ENCODE measurements around the gene INTS1.

Gene INTS1

DNA sequence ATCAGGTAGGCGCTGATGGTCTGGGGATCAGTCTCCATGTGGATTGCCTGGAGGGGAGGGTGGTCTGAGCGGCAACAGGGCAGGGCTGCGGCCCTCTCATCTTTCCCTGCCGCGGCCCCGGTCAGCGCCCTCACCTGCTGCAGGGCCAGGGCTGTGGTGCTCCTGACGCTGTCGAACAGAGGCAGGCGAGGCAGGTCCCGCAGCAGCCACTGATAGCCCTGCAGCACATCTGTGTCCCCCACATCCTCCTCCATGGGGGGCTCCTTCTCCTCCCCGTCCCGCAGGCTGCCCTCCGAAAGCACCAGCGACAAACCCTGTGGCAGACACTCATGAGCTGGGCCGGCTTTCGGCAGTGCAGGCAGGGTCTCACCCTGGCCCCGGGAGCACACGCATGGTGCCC is 19.0 kb downstream of the INTS1 start:
- no peak for DNase-seq (ENCODE audit: low spot score)

DNA sequence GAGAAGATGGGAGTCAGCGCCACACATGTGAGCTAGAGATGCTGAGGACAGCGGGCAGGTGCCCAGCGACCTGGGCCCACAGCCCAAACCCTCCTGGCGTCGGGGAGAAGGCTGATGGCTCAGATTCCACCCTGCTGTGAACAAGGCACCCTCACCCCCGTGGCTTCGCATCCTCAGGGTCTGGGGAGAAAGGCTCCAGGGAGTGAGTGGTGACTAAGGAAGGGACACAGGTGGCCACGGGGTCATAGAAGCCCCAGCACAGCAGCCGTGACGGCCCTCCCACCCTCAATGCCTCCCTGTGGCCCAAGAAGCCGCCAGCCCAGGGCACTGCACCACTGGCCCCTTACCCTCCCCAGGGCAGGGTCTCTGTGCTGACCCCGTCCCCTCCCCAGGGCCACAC is 19.6 kb downstream of the INTS1 start:
- DNase-seq (ENCODE audit: low spot score), result no peak

DNA sequence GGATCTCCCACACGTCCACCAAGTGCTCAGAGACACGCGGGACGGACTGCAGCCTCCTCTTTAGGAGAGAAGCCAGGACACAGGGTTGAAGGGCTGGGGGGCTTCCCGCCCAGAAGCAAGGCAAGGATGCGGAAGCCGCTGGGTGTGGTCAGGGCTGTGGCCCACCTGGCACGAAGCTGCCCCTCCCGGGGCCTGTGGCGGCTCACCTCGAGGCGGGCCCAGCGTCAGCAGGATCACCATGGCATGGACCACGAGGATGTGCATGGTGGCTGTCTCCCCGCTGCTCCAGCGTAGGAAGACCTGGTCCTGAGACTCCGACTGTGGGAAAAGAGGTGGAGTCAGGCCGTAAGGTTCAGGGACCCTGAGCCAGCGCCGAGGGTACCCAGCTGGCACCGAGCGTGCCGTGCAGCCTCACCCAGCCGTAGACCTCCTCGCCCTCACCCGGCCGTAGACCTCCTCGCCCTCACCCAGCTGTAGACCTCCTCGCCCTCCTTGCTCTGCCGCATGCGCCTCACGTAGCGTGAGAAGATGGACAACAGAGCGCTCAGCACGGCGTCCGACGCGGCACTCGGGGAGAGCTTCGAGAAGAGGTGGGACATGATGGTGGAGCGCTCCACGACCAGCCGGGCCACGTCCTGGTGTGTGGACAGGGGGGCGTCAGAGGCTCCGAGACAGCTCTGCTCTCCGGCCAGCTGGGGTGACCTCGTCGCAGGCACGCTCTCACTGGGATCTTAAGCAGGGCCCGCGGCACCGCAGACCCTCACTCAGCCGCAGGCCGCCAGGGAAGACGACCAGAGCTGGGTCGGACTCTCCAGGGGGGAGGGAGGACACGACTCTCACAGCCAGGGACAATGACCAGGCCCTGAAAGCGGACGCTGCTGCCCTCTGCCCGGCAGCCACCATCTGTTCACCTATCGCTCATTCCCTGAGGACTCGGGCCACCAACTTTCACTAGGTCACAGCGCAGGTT is 20.4 kb downstream of the INTS1 start:
- DNase-seq (ENCODE audit: low spot score), result no peak

DNA sequence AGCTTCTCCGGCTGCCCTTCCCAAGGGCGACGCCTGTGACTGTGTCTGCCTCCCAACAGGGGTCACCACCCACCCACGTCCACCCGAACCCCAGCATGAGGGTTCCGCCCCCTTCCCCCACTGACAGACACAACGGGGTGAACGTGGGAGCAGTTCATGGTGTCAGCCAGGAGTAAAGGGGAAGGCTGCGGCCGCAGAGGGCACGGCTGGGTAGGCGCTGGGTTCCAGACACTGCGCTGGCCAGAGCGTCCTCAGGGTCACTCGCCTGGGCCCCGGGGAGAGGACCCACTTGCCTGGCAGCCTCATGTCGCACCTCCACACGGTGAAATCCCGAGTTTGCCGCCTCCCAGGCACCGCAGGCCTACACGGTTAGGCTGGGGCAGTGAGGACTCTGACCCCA is 21.1 kb downstream of the INTS1 start:
- no peak for DNase-seq (ENCODE audit: low spot score)

DNA sequence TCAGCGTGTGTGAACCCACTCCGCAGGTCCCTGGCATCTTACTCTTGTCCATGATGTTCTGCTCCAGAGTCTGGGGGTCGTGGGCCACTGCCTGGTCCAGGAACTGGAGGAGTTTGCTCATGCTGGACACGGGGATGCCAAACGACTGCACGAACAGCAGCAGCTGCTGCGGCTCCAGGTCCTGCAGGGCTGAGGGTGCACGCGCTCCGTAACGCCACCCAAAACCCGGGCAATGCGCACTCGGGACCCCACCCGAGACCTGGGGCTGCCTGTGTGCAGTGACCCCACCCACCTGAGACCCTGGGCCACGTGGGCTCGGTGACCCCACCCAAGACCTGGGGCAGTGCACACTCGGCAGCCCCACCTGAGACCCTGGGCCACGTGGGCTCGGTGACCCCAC is 22.9 kb downstream of the INTS1 start:
- no peak for DNase-seq (ENCODE audit: low spot score)

DNA sequence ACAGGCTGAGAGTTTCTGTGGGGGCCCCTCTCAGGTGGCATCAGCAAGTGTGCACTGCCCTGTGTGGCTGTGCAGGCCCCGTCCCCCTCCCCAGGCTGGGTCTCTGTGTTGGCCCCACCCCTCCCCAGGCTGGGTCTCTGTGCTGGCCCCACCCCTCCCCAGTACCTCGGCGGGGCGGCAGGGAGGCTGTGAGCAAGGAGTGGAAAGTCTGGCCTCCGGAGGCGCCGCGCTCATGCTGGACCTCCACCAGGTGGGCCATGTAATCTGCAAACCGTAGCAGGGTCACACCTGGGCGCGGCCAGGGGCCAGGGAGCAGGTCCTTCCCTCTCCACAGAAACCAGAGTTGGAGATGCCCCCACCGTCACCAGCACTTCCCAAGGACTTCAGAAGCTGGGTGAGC is 23.5 kb downstream of the INTS1 start:
- DNase-seq (ENCODE audit: low spot score), result no peak

DNA sequence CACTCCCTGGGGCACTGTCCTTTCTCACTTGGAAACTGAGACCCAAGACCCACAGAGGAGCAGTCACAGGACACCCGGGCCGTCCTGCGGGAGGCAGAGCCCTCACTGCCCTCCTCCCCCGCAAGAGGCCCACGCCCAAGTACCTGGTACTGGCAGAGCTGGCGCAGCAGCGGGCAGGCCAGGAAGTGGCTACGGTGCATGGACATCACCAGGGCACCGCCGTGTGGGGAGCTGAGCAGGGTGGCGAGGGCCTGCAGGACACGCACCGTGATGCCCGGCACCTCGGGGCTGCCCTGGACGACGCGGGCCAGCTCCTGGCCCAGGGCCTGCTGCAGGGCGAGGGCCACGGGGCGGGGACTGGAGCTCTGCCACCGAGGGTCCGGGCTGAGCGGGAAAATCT is 24.9 kb downstream of the INTS1 start:
- no peak for DNase-seq (ENCODE audit: low spot score)

DNA sequence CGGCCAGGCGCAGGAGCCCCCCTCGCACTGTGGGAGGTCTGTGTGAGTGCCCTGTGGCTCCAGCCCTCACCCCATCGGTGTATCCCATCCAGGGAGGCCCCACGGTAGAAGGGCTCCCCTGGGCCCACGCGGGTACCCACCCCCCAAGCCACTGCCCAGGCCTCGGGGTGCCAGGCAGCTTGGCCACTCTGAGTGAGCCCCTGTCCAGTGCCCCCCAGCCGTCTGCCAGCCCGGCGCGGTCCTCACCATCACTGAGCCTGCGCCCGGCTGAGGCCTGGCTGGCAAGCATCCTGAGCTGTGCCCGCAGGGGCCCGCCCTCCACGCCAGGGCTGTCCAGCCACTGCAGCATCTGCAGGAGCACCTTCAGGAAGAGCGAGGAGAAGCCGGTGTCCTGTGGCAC is 25.7 kb downstream of the INTS1 start:
- DNase-seq (ENCODE audit: low spot score), result no peak

DNA sequence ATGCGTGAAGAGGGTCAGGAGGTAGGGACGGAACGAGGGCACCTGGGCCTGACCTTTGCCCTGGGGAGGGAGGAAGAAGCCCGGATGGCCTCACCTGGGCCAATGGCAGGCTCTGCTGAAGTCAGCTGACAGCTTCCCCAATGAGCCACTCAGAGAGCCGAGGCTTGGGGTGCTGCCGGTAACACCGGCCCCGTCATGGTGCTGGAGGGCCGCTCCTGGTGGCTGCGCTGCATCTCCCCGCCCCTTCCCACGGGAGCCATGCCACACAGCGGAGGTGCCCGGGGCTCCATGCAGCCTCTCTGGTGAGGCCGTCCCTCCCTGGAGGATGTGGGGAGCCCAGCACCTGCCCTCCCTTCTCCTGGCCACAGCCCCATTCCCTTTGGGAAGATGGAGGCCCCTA is 27.3 kb downstream of the INTS1 start:
- no peak for DNase-seq (ENCODE audit: low spot score)

DNA sequence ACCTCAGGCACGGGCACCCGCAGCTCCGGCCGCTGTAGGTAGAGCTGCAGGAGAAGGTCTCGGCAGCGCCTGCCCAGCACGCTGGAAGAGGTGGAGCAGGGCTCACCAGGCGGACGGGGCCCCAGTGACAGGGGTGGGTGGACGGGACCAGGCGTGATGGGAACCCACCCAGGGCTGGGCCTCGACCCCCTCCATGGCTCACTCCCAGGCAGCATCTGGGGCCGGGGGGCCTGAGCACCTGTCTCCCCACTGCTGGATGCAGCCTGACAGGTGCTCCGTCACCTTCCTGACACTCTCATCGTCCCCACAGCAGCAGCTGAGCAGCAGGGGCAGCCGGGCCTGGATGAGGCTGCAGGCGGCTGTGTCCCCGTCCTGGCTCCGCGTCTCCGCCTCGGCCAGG is 28.2 kb downstream of the INTS1 start:
- no peak for DNase-seq (ENCODE audit: low spot score)

DNA sequence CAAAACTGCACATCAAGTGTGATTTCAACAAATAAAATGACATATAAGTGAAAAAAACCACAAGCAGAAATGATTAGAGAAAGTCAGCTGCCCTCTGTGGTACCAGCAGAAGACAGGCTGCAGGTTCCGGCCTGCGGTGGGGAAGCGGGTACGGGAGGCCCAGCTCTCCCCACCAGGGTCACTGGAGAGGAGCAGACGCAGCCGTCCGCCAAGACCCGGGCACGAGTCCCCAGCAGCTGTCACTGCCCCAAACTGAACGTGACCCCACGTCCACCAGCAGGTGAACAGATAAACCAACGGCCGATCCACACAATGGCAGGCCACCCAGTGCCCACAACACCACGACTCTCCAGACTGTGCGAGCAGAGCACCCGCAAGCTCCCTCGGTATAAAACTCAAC is 28.8 kb downstream of the INTS1 start:
- DNase-seq (ENCODE audit: low spot score), result no peak

DNA sequence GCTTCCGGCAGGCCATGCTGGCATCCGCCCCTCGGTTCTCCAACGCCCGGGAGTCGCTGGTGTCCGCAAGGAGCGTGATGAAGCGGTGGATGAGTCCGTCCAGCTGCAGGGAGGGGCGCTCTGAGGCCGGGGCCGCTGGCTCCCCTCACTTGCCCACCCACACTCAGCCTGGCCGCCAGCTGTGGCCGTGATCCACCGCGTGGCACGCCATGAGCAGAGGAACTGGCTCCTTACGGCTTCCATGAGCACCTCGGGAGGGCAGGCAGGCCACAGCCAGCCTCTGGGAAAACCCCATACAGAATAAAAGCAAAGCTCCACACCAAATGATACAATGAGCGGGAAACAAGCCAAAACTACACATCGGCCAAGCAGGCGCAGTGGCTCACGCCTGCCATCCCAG is 29.5 kb downstream of the INTS1 start:
- DNase-seq (ENCODE audit: low spot score), result no peak

DNA sequence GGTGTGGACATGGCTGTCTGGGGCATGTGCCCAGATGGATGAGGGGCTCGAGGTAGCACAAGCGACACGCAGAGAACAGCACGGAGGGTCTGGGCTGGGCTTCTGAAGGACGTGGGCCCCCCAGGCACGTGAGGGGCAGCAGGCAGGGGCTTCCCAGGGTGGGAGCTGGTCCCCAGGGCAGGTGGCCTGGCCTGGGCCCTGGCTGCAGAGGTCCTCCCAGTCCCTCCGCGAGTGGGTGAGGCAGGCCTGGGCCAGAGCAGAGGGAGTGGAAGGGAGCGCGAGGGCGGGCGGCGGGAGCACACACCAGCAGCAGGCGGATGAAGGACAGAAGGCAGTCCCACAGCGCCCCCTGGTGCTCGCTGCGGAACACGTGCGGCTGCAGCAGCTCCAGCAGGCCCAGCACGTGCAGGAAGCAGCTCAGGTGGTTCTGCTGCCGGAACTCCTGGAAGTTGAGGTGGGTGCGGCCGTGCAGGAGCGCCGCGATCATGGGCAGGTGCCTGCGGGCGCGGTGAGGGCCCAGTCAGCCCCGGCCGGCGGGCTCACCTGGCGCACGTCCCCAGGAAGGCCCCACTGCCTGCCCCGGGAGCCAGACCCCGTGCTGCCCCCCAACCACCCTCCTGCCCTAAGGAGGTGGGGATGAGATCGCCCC is 30.2 kb downstream of the INTS1 start:
- DNase-seq (ENCODE audit: low spot score), result peak; percentile 94

DNA sequence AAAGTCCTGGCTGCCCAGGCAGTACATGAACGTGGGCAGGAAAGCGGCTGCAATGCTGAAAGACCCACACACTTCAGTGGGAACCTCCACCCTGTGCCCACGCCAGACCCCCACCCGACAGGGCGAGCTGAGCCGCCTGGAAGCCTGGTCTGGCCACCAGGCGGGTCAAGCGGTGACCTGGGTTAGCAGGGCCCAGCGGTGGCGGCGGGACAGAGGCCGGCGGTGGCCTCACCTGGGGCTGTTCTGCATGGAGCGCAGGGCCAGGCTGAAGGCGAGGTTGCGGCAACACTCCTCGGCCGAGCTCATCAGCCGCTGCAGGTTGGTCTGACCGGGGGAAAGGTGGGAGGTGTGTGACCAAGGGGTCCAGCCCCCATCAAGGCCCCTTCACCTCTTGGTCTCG is 33.3 kb downstream of the INTS1 start:
- DNase-seq (ENCODE audit: low spot score), result no peak

DNA sequence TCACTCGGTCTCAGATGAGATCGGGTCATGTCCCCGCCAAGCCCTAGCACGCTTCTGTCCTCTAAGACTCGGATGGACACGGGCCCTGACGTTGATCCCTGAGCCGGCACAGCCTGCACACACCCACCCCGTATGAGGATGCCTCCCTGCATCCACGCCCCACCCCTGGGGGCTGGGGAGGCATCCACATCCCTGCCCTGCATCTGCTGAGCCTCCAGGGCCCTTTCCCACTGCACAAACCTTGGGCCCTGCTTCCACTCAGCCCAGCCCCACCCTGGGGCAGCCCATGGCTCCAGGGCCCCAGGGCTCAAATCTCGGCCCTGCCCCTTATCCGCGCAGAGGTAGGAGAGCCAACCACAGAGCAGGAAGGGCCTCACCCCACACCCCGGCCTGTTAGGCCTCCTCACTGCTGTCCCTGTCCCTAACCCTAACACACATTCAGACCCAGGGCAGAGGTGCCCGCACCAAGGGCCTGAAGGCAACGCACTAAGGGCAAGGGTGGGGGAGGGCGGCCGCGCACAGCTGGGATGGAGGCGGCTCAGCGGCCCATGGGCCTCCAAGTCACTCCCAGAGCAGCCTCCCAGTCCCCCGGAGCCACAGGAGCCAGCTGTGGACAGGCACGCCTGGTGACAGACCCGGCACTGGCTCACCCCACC is 35.4 kb downstream of the INTS1 start:
- no peak for DNase-seq (ENCODE audit: low spot score)

DNA sequence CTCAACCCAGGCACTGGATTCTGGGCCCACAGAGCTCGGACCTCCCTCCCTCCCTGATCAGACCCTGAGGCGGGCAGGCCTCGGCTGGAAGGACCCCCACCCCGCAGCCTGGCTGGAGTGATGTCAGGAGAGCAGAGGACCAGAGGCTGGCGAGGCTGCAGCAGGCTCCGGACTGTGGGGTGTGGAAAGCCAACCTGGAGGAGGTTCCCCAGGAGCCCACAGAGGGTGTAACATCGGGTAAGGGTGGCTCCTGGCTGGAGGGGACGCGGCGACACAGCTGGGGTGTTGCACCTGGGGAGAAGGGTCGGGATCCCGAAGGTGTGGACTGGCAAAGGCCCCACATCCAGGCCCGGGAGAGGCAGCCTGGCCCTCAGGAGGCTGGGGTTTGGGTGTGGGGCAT is 36.0 kb downstream of the INTS1 start:
- no peak for DNase-seq (ENCODE audit: low spot score)

DNA sequence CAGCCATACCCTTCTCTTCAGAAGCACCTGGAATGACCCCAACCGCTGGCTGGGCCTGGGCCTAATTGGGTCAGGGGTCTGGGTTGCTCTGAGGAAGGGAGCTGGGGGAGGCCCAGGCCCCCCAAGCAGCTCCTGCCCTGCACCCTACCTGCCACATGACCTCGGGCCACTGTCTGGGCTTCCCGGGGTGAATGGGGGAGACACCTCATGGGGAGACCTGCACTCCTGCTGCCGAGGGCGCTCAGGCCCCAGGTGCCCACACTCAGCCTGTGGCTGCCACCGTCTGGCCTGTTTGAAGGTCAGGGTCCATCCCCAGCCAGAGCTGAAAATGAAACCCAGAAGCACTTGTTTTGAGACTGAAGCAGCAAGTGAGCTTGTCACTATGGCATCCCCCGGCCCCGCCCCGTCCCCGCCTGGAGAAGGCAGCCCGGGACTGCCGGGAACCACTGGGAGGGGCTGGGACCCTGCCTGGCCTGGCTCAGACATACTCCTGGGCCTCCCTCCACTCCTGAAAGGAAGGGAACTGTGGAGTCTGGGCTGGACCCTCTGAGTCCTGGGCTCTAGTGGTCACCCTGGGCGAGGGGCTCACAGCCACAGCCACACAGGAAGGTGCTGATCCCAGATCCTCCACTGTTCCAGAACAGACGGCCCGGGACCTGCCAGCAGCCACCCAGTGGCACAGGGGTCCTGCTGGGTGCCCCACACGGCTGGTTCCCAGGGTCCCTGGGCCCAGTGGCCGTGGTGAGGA is 37.5 kb downstream of the INTS1 start:
- DNase-seq (ENCODE audit: low spot score), result peak; percentile 89

DNA sequence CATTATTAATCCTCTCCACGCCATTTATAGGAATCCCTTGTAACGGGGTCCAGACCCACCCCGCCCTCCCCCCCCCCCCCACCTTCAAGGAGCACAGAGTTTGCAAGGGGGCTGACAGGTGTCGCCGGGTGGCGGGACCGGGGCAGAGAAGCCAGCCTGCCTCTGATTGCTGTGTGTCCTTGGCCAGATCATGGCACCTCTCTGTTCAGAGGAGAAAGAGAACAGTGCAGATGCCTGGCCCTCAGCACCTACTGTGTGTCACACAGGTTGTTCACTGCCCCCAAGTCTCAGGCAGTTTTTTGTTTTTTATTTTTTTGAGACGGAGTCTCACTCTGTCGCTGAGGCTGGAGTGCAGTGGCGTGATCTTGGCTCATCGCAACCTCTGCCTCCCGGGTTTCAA is 39.5 kb downstream of the INTS1 start:
- DNase-seq (ENCODE audit: low spot score), result no peak

DNA sequence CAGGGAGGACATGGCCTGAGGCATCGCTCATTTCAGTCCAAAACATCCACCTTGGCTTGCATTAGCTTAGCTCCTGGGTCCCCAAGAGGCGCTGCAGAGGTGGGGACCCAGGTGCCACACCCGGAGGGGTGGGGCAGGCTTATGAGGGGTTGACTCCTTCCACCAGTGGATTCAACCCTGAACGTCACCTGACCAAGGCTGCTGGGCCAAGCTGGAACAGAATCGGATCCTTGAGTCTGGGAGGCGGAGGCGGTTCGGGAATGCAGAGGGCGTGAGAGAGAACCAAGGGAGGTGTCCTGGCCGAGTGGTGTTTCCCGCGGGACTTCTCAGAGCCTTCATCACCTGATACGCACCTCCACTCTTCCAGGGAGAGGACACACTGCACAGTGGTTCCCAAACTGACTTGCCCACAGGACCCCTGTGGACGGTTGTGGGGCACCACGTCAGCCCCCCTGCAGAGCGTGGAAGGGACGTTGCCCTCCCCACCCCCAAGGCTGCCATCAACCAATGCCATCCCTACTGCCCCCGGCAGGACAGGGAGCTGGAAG is 40.4 kb downstream of the INTS1 start:
- no peak for DNase-seq (ENCODE audit: low spot score)

DNA sequence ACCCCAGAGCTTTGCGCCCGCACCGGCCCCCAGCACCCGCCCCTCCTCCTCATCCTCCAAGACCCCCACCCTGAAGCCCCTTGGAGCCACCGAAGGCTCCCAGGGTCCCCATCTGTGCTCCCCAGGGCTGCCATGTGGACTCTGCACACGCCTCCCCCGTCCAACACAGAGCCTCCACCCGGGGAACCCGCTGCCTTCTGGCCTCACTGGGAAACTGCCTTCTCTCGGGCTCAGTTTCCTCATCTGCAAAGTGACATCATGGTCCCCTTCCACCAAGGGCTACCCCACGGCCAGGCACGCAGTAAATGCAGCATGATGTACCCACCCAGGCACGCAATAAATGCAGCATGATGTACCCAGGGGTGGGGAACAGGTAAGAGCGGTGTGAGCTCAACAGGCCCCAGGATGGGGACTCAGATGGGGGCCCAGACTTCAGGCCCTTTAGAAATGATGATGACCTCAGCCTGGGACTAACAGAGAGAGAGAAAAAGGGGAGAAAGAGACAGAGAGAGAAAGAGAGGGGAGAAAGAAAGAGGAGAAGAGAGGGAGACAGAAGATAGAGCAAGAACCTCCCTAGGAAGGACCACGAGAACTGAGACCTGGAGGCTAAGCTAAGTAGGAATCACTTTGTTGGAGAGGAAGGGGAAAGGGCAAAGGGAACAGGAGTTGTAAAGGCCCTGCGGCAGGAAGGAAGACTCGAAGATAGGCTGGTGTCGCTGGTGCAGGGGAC is 42.4 kb downstream of the INTS1 start:
- no peak for DNase-seq (ENCODE audit: low spot score)
